K562 (cell line): ENCODE results near the gene TRIM4. TPM values are rescaled to one million over a fixed set of nuclear protein-coding genes. Genes with fewer than 3 reads are reported as not detected.
A peak's percentile ranks its signal among the peaks of the same experiment; 100 is the strongest.

Experiments
- CAMTA2 ChIP-seq: fragments of 250-450 bp; sonication (Bioruptor Pico); conservative IDR thresholded peaks from 2 replicates; pipeline ENCODE4 v1.5.1; 2022
- CBFB ChIP-seq: sonication (generic); formaldehyde crosslinking; IDR thresholded peaks from 2 replicates; pipeline ENCODE4 v1.4.0; 2020; ENCODE audit warnings: mild to moderate bottlenecking, missing genetic modification reagents
- E2F4 ChIP-seq: sonication (generic); formaldehyde crosslinking; IDR thresholded peaks from 2 replicates; pipeline ENCODE4 v1.8.0; 2022; ENCODE audit warnings: mild to moderate bottlenecking, low read depth, missing genetic modification reagents
- HDAC1 ChIP-seq, 2 experiments: fragments of 450-650 bp; IDR thresholded peaks; 2 replicates each; pipeline ENCODE4 v1.6.1; 2016 to 2017; ENCODE audit warnings: inconsistent platforms in 1 of 2, mild to moderate bottlenecking in 1 of 2, moderate library complexity in 1 of 2
- KAT8 ChIP-seq: fragments of 450-650 bp; IDR thresholded peaks from 2 replicates; pipeline ENCODE4 v1.6.1; 2016; ENCODE audit warnings: low read depth, mild to moderate bottlenecking
- NFRKB ChIP-seq: fragments of 450-650 bp; IDR thresholded peaks from 2 replicates; pipeline ENCODE4 v1.6.1; 2016; ENCODE audit warnings: low read depth
- PRMT5 ChIP-seq: sonication (generic); formaldehyde crosslinking; IDR thresholded peaks from 2 replicates; pipeline ENCODE4 v1.5.0; 2020; ENCODE audit warnings: missing genetic modification reagents
- SMAD4 ChIP-seq: fragments of 250-450 bp; sonication (Bioruptor Pico); conservative IDR thresholded peaks from 2 replicates; pipeline ENCODE4 v1.8.0; 2021; ENCODE audit warnings: inconsistent platforms, mild to moderate bottlenecking, moderate library complexity
- ZNF766 ChIP-seq: fragments of 200-800 bp; sonication (Bioruptor generic); conservative IDR thresholded peaks from 2 replicates; pipeline ENCODE4 v1.6.1; 2016; ENCODE audit warnings: missing genetic modification characterization, missing compliant biosample characterization
- polyA plus RNA-seq, 8 experiments: library from polyadenylated mRNA; depleted of rRNA in 4 of 8; stranded (reverse) in 5 of 8; unstranded in 3 of 8; fragments of >200 nt; fragmentation: Nextera tagmentation in 2 of 8; fragmentation: Illumina TruSeq in 1 of 8; extraction: Ambion mirVana in 2 of 8; extraction: Trizol in 1 of 8; gene quantifications; 2 replicates each; pipeline versions ENCODE4 v1.2.1 to v1.2.3, GENCODE V29; 2011 to 2014; ENCODE audit warnings: inconsistent platforms in 1 of 8, missing spikeins in 1 of 8
- total RNA-seq, 7 experiments: library from RNA; depleted of rRNA in 6 of 7; stranded (reverse); fragments of >200 nt in 6 of 7; fragmentation: Illumina TruSeq in 2 of 7; extraction: Trizol in 2 of 7; gene quantifications; 2 replicates each; pipeline versions ENCODE4 v1.2.1 to v1.2.3, GENCODE V29; 2011 to 2021; ENCODE audit warnings: low replicate concordance in 1 of 7
- TF ChIP-seq, protein P1 (sequence below): fragments of 250-450 bp; sonication (Bioruptor Pico); IDR thresholded peaks from 2 replicates; pipeline ENCODE4 v1.4.0; 2020; ENCODE audit warnings: mild to moderate bottlenecking, moderate library complexity
- TF ChIP-seq, protein P2 (sequence below): sonication (generic); formaldehyde crosslinking; IDR thresholded peaks from 2 replicates; pipeline ENCODE4 v1.8.0; 2022; ENCODE audit warnings: mild to moderate bottlenecking, missing genetic modification reagents
- TF ChIP-seq, protein P3 (sequence below): fragments of 250-450 bp; sonication (Bioruptor Pico); IDR thresholded peaks from 2 replicates; pipeline ENCODE4 v1.6.1; 2021; ENCODE audit warnings: mild to moderate bottlenecking

Gene TRIM4
- total and polyA plus RNA-seq, 9 of the 15 experiments (the other 6 are each of a cell fraction or from before 2014, with no cell fraction given), result 6.2 to 28.3 (median 22.4) TPM

DNA sequence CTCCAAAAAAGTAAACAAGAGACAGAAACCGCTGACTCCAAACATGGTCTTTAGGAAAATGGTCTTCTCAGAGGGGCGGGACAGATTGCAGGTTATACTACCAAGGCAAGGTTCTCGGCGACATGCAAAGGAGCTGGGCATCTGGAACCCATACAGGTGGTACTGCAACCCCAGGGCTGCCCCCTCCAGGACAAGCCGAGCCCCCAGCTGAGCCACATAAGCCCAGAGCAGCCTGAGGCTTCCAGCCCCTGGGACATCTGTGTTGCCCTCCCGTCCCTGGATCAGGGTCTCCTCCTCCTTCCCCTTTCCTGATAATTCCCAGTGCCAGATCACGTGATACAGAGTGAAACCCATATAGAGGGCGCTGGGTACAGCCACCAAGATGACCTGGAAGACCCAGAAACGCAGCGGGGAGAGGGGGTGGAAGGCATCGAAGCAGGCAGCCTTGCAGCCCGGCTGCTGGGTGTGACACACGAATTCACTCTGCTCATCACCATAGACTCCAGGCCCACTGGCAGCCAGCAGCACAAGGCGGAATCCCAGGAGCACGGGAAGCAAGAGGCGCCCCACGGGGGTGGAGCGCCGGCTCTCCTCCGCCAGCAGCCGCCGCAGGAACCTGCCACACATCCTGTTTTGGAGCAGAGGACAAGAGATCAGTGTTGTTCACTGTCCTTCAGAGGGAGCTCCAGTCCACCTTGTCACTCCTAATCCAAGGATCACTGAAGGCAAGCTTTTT, 9.8 kb upstream of the TRIM4 start, which contains the start of gene GJC3 (continued):
- TF ChIP-seq NFRKB (no peak), CAMTA2 (CRISPR knock-in tag) (no peak), SMAD4 (CRISPR knock-in tag) (peak; percentile 42; the same call in 1 of the 2 replicates), E2F4 (CRISPR knock-in tag) (no peak), ZNF766 (no peak), HDAC1 (IDR thresholded peaks at IDR 0.05) (no peak), CBFB (CRISPR knock-in tag) (no peak), KAT8 (no peak), PRMT5 (no peak)
- TF ChIP-seq, protein P1, sequence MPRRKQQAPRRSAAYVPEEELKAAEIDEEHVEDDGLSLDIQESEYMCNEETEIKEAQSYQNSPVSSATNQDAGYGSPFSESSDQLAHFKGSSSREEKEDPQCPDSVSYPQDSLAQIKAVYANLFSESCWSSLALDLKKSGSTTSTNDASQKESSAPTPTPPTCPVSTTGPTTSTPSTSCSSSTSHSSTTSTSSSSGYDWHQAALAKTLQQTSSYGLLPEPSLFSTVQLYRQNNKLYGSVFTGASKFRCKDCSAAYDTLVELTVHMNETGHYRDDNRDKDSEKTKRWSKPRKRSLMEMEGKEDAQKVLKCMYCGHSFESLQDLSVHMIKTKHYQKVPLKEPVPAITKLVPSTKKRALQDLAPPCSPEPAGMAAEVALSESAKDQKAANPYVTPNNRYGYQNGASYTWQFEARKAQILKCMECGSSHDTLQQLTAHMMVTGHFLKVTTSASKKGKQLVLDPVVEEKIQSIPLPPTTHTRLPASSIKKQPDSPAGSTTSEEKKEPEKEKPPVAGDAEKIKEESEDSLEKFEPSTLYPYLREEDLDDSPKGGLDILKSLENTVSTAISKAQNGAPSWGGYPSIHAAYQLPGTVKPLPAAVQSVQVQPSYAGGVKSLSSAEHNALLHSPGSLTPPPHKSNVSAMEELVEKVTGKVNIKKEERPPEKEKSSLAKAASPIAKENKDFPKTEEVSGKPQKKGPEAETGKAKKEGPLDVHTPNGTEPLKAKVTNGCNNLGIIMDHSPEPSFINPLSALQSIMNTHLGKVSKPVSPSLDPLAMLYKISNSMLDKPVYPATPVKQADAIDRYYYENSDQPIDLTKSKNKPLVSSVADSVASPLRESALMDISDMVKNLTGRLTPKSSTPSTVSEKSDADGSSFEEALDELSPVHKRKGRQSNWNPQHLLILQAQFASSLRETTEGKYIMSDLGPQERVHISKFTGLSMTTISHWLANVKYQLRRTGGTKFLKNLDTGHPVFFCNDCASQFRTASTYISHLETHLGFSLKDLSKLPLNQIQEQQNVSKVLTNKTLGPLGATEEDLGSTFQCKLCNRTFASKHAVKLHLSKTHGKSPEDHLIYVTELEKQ (CRISPR knock-in tag), result no peak
- TF ChIP-seq, protein P2, sequence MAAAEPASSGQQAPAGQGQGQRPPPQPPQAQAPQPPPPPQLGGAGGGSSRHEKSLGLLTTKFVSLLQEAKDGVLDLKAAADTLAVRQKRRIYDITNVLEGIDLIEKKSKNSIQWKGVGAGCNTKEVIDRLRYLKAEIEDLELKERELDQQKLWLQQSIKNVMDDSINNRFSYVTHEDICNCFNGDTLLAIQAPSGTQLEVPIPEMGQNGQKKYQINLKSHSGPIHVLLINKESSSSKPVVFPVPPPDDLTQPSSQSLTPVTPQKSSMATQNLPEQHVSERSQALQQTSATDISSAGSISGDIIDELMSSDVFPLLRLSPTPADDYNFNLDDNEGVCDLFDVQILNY, result no peak
- TF ChIP-seq, protein P3, sequence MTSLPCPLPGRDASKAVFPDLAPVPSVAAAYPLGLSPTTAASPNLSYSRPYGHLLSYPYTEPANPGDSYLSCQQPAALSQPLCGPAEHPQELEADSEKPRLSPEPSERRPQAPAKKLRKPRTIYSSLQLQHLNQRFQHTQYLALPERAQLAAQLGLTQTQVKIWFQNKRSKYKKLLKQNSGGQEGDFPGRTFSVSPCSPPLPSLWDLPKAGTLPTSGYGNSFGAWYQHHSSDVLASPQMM (CRISPR knock-in tag), result no peak
